Epithelial cell of esophagus (primary cell): ENCODE data around the gene HOXD11.
A peak's percentile ranks its signal among the peaks of the same experiment; 100 is the strongest.

Source experiments
- DNase-seq: peaks from one replicate; pipeline ENCODE4 v3.0.0; 2010; ENCODE audit warnings: low read depth
- H3K4me3 ChIP-seq: 2 replicates; pipeline ENCODE4 v1.5.1; 2011; ENCODE audit warnings: mild to moderate bottlenecking, low read length, control low read depth
- TF ChIP-seq, protein P1 (sequence below): IDR thresholded peaks from 2 replicates; pipeline ENCODE4 v1.5.1; 2011; ENCODE audit warnings: low read depth, mild to moderate bottlenecking, low read length, control low read depth, inconsistent platforms; ENCODE audit not compliant: insufficient read depth; ENCODE audit errors: missing control alignments

The HOXD11 gene

DNA sequence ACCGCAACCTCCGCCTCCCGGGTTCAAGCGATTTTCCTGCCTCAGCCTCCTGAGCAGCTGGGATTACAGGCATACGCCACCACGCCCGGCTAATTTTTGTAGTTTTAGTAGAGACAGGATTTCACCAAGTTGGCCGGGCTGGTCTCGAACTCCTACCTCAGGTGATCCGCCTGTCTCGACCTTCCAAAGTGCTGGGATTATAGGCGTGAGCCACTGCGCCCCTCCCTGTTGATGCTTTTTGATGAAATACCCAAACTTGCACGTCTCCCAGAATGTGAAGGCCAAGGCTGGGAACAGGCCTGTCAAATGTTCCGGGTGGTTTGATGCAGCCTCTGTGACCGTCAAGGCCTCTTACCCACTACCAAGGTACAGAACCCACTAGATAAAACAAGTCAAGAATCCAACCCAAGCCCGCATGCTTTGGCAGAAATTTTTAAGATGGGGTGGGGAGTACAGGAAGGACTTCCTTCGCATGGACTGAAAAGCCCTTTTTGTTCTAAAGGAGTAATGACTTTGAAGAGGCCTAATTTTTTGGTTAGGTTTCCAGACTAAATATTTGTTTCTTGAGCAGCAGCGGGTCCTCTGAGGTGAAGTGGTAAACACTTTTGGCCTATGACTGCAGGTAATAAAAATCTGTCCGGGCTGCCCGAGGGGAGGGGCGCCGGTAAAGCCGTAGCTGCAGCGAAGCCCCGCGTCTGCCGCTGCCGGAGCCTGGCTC, 19.6 kb upstream of the HOXD11 start:
- TF ChIP-seq, protein P1, sequence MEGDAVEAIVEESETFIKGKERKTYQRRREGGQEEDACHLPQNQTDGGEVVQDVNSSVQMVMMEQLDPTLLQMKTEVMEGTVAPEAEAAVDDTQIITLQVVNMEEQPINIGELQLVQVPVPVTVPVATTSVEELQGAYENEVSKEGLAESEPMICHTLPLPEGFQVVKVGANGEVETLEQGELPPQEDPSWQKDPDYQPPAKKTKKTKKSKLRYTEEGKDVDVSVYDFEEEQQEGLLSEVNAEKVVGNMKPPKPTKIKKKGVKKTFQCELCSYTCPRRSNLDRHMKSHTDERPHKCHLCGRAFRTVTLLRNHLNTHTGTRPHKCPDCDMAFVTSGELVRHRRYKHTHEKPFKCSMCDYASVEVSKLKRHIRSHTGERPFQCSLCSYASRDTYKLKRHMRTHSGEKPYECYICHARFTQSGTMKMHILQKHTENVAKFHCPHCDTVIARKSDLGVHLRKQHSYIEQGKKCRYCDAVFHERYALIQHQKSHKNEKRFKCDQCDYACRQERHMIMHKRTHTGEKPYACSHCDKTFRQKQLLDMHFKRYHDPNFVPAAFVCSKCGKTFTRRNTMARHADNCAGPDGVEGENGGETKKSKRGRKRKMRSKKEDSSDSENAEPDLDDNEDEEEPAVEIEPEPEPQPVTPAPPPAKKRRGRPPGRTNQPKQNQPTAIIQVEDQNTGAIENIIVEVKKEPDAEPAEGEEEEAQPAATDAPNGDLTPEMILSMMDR: no peak
- H3K4me3 ChIP-seq: no peak overlapping the region
- no peak for DNase-seq

DNA sequence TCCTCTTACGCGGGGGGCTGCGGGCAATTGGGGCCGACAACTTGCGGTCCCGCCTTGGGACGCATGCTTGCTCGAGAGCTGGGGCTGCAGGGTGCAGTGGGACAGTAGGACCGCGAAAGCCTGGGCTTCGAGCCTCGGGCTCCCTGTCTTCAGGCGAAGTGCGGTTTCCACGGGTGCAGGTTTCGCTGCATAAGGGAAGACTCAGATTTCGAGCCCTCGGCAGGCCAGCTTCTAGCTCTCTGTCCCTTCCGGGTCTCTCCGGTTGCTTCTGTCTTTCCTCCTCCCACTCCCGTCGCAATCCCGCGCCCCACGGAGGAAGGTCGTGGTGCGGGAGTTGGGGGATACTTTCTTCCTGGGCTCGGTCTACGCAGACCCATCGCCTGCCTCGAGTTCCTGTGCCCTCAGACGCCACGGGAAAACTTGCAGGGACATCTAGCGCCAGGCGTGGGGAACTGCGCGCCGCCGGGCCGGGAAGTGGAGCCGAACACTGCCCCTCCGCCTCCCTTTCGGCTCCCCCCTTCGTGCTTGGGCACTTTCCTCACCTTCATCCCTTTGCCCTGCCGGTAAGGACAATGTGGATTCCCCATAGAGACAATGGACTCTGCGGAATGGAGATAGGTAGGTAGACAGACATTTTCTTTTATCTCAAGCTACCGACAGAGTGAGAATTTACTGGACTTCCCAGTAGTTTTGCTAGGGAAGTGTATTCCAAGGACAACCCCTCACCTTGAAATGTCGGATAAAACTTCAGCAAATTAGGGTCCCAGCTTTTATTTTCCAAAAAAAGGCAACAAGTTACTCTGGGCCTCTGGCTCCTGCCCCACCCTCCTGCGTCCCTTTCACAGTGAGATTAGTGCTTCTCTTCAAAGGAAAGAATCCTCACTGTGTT, 18.8 kb upstream of the HOXD11 start:
- TF ChIP-seq, protein P1: peak; percentile 64
- DNase-seq: peak; percentile 43
- no peak overlapping the region for H3K4me3 ChIP-seq

DNA sequence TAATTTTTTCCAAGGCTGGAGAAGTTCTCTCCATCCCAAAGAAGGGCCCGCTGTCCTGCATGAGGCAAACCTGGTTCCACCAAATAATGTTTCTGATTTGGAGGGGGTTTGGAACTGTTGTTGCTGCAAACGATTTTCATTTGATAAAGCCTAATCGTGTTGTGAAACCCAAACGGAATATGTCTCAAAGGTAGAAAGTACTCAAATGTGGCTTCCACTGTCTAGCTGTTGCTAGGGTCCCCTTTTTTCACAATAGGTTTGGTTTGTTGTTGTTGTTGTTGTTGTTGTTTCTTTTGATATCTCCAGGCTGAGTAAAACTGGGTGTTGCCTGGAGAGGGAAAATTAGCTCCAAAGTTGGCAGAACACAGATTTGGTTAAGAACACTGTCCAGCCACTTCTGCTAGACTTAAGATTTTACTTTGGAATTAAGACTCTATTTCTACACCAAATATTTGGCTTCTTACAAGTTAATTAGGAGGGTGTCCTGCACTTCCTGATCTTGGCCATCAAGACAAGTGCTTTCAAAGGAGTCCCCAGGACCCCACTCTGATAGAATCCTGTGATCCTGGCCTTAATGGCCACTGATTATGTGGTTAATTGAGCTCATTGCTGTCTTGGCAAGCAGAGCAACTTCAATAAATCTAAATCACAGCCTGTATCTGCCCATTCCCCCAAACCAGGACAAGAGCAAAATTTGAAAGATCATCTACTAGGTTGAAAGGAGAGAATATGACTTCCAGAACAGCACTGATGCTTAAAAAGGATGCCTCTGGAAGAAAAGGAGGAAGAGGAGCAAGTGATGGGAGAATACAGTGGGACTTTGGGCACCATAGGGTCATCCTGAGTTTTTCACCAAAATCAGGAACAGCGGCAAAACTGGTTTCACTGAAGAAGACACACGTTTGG, 17.9 kb upstream of the HOXD11 start:
- TF ChIP-seq, protein P1: no peak
- DNase-seq: no peak
- no peak overlapping the region for H3K4me3 ChIP-seq

DNA sequence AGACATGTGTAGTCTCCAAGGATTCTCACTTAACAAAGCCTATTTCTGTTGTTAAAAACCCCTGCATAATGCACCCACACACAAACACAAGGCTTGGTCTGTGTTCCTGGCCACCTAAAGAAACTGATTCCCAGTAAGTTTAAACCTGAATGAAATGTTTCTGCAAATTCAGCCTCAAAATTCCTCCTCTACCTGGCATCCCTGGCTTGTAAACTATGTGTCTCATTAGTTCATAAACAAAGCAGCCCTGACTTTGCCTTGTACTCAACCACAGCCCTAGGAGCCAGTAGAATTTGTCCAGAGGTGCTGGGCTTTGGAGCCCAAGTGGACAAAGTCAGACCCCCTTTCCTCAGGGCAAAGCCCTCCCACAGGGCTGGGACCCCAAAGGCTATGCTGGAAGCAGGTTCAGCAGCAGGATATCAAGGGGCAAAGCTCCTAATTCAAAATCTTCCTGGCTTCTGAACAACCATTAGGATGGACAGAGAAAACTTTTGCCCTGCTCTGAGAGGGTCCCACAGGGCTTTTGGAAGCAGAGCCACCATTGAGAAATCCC, 17.2 kb upstream of the HOXD11 start:
- DNase-seq: no peak
- no peak overlapping the region for H3K4me3 ChIP-seq
- TF ChIP-seq, protein P1: no peak

DNA sequence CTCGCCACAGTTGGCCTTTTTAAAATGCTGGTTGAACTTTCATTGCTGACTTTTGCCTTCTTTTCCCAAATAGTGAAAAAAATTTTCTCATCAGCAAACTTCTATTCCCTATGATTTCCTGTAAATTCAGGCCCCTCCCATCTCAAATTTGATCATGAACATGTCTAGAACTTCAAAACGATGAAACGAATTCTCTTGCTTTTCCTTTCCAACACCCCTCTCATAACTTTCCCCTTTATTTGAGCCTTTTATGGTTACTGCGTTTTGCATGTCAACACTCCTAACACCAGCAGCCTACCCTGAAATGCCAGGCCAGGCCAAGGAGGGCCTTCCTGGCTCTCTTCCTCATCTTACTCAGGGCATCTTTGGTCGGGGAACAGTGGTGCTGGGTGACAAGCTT, 16.2 kb upstream of the HOXD11 start:
- no peak for DNase-seq
- H3K4me3 ChIP-seq: no peak overlapping the region
- TF ChIP-seq, protein P1: no peak
